HG03378 (cell line): ENCODE data around the gene MRGPRX1.
"Not testable (repeated sequence)": the region's sequence is repeated elsewhere in the genome, so short reads cannot be mapped to it uniquely, and the experiment has no call there.

Source experiments
- ATAC-seq: cut with Tn5 transposase; IDR thresholded peaks from one replicate; pipeline ENCODE4 v1.9.1; 2021; ENCODE audit warnings: mild to moderate bottlenecking, moderate library complexity; ENCODE audit not compliant: unreplicated experiment

MRGPRX1 gene

DNA sequence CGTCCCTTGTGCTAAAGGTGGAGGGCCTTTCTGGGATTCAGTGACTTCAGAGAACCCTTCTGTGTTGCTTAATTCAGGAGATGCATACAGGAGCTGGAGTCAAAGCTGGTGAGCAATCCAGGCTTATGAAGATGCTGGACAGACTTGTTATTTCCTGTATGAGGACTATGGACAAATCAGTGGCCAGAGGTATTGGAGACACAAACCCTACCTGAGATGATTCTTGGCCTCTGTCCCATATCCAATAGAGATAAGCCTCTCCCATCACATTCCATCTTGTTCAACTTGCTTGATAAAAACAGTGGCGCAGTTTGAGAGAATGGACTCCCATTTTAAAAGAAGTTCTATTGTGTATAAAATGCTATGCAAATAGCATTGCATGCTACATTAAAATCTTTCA is at the start of gene MRGPRX1:
MRGPRX1 (minus strand) TSS at position 101 of the 400 bp plus-strand sequence. CDS start 4,630 bp downstream, outside the sequence.
- no peak for ATAC-seq

DNA sequence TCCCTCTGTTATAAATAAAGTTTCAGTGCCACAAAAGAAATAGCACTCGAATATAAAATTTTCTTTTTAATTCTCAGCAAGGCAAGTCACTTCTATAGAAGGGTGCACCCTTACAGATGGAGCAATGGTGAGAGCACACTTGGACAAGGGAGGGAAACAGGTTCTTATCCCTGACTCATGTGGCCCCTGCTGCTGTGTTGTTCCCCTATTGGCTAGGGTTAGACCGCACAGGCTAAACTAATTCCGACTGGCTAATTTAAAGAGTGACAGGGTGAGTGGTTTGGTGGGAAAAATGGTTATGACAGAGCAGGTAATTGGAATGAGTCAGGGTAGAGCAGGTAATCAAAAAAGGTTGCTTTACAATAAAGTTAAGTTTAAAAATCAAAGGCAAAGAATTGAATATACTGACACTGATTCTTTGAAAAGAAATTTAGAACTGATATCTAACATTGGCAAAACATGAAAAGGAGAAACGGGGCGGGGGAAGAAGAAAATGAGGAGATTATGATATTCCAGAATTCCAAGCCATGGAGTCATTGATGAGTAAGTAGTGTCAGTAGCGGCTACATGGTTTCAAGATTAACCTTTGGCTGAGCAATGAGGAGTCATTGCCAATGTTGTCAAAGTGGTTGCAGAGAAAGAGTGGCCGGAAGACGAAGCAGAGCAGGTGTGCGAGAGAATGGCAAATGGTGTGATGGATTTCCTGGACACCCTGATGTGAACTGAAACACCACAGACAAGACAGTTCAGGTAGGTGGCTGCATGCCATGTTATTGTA is 48.4 kb upstream of the MRGPRX1 start:
- ATAC-seq = no peak

DNA sequence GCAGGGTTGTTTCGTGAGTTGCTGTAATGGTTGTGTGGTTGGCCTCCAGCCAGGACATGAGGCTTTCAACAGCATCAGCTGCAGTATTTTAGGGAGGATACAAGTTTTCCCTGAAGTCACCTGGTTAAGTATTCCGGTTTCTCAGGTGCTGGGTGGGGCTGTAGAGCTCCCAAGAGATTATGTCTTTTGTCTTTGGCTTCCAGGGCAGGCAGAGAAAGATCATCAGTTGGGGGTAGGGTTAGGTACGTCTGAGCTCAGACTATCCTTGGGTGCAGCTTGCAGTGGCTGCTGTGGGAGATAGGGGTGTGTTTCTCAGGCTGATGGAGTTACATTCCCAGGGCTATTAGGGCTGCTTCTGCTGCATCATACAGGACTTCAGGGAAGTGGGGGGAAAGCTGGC is 47.5 kb upstream of the MRGPRX1 start:
- no peak for ATAC-seq

GRCh38 chr11:18981897-18982296 is 42.7 kb upstream of the MRGPRX1 start:
- ATAC-seq = no peak

- ATAC-seq = no peak
Observed at GRCh38 chr11:18974192-18974591, 35.0 kb upstream of the MRGPRX1 start.

GRCh38 chr11:18972336-18972735 is 33.1 kb upstream of the MRGPRX1 start:
- ATAC-seq = no peak

DNA sequence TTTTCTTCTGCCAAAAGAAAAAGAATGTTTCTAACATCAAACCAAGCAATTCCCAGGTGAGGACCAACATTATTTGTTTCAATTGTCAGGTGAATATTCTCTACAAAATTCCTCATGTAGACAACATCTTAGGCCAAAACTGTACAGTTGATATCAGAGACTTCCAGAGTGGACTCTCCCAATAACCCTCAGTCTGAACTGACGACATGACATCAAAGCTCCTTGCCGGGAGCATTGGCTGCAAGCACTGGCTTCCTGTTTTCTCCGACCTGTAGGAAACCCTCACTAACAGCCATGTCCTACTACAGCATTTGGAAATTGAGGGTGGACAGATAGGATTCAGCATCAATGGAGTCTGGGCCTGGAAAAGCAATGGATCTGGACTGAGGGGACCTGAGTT is 30.5 kb upstream of the MRGPRX1 start:
- no peak for ATAC-seq

DNA sequence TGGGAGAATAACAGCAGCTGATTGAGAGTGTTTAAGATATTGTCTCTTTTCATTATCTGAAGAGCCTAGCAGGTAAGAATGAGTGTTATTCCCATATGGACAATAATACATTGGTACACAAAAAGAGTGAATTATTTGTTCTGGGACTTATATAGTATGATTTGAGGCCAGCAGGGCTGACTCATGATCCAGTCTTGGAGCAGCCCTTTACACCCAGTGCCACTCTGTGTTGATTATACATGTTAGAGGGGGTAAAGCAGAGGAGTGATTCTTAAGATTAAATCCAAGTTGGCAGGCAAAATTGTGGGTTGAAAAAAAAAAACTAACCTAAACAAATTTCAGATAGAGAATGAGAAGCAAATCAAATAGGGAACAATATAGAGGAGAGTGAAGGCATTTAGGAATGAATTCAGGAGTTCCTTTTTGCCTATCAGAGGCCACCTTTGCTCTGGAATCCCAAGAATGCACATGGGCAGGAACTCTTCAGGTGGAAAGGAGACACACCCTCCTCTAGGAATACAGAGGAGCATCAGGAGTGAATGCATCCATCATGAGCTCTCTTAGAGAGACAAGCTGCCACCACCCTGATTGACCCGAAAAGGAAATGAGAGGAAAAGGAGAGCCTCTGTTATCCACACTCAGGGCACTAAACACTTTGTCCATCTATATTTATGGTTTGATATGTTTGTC is 19.2 kb upstream of the MRGPRX1 start:
- no peak for ATAC-seq

DNA sequence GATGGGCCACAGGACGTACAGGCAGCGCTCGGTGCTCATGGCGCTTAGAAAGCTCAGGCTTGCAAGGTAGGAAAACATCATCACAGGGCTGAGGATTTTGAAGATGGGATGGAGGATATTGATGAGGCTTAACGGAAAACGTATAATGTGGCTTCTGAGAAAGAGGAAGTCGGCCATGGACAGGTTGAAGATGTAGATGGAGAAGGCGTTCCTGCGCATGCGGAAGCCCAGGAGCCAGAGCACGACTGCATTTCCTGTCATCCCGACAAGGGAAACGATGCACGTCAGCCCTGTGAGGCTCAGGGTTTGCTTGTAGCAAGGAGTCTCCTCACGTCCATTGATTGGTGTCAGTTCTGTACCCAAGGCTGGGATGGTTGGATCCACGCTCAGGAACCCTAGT is 17.4 kb upstream of the MRGPRX1 start:
- no peak for ATAC-seq

DNA sequence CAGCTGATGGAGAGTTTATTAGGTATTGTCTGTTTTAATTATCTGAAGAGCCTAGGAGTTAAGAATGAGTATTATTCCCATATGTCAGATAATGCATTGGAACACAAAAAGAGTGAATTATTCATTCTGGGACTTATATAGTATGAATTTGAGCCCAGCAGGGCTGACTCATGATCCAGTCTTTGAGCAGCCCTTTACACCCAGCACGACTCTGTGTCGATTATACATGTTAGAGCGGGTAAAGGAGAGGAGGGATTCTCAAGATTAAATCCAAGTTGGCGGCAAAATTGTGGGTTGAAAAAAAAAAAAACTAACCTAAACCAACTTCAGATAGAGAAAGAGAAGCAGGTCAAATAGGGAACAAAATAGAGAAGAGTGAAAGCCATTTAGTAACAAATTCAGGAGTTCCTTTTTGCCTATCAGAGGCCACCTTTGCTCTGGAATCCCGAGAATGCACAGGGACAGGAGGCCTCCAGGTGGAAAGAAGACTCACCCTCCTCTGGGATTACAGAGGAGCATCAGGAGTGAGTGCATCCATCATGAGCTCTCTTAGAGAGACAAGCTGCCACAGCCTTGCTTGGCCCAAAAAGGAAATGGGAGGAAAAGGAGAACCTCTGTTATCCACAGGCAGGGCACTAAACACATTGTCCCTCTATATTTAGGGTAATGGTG is 3.1 kb downstream of the MRGPRX1 start:
- no peak for ATAC-seq

GRCh38 chr11:18934195-18934814 is 4.9 kb downstream of the MRGPRX1 start:
- ATAC-seq = no peak

DNA sequence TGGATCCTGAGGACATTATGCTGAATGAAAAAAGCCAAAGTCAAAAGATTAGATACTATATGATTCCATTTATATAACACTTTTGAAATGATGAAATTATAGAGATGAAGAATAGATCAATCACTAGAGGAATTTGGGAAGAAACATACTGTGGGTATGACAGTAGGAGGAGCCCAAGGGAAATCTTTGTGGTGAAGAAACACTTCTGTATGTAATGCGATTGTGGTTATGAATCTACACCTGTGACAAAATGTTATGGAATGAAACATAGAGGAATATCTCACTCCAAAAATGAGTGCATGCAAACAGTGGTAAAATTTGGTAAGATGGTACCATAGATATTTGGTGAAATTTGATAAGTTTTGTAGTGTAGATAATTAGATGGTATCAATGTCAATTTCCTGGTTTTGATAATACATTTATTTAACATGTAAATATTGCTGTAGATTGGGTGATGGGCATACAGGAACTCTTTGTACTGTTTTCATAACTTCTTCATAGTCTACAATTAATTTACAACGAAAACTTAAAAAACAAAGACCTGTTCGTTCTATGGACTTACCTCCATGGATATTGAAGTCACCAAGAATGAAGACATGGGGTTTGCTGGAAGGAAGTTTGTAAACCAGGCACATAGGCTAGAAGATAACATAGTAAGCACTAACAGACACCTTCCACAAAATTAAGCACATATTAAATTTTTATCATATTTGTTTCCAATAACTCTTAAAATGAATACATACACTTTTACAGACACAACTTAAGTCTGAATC is 11.5 kb downstream of the MRGPRX1 start:
- ATAC-seq = no peak

GRCh38 chr11:18925426-18925825 is 13.8 kb downstream of the MRGPRX1 start:
- ATAC-seq = not testable (repeated sequence)

DNA sequence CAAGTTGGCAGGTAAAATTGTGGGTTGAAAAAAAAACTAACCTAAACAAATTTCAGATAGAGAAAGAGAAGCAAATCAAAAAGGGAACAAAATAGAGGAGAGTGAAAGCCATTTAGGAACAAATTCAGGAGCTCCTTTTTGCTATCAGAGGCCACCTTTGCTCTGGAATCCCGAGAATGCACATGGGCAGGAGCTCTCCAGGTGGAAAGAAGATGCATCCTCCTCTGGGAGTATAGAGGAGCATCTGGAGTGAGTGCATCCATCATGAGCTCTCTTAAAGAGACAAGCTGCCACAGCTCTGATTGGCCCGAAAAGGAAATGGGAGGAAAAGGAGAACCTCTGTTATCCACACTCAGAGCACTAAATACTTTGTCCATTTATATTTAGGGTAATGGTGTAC is 26.3 kb downstream of the MRGPRX1 start:
- no peak for ATAC-seq

GRCh38 chr11:18907391-18907790 is 31.8 kb downstream of the MRGPRX1 start:
- no peak for ATAC-seq

DNA sequence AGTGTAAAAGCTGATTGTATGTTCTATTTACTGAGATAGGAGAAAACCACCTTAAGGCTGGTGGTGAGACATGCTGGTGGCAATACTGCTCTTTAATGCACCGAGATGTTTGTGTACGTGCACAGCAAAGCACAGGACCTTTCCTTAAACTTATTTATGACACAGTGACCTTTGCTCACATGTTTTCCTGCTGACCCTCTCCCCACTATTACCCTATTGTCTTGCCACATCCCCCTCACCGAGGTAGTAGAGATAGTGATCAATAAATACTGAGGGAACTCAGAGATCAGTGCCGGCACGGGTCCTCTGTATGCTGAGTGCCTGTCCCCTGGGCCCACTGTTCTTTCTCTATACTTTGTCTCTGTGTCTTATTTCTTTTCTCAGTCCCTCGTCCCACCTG is 38.6 kb downstream of the MRGPRX1 start:
- not testable (repeated sequence) for ATAC-seq

- not testable (repeated sequence) for ATAC-seq
Observed at GRCh38 chr11:18900151-18900611, 39.0 kb downstream of the MRGPRX1 start.

- ATAC-seq = not testable (repeated sequence)
Observed at GRCh38 chr11:18891712-18892111, 47.5 kb downstream of the MRGPRX1 start.

GRCh38 chr11:18890615-18891014 is 48.6 kb downstream of the MRGPRX1 start:
- ATAC-seq = no peak
